Ectodermal cell (in vitro differentiated cells): ENCODE data around the gene UVSSA.

ENCODE experiments used
- H3K27ac ChIP-seq: 2 replicates; pipeline ENCODE4 v1.7.0; 2013; ENCODE audit warnings: mild to moderate bottlenecking, low read depth, low read length; ENCODE audit not compliant: insufficient read depth, poor library complexity, severe bottlenecking
- H3K27me3 ChIP-seq: 2 replicates; pipeline ENCODE4 v1.7.0; 2013; ENCODE audit warnings: mild to moderate bottlenecking, low read length; ENCODE audit not compliant: insufficient read depth, control insufficient read depth, poor library complexity, severe bottlenecking
- H3K36me3 ChIP-seq: one replicate; pipeline ENCODE4 v1.7.0; 2013; ENCODE audit warnings: low read length; ENCODE audit not compliant: control insufficient read depth, insufficient read depth
- H3K4me1 ChIP-seq: one replicate; pipeline ENCODE4 v1.7.0; 2013; ENCODE audit warnings: low read length; ENCODE audit not compliant: control insufficient read depth, insufficient read depth
- H3K4me3 ChIP-seq: 2 replicates; pipeline ENCODE4 v1.7.0; 2013; ENCODE audit warnings: low read depth, low read length, control low read depth; ENCODE audit not compliant: insufficient read depth
- H3K9me3 ChIP-seq: 2 replicates; pipeline ENCODE4 v1.7.0; 2013; ENCODE audit warnings: mild to moderate bottlenecking, low read length, moderate library complexity; ENCODE audit not compliant: control insufficient read depth
- WGBS, 2 experiments: methylation state at CpG; one replicate each; pipeline ENCODE4 v1.1.7; 2013; ENCODE audit warnings: missing lambda C conversion rate in 2 of 2; 5-methylcytosine and 5-hydroxymethylcytosine counted together

Gene UVSSA

GRCh38 chr4:1340181-1340747 lies 6.7 kb upstream of the UVSSA start:
- H3K4me1 ChIP-seq: no peaks in the 10 kb centered on the region
- WGBS, 2 experiments: 92 to 93% methylated on average over 29 of the region's 29 CpGs
- H3K27ac ChIP-seq: no peak overlapping the region
- H3K4me3 ChIP-seq: no peak overlapping the region
- H3K27me3 ChIP-seq: no peaks in the 10 kb centered on the region
- H3K9me3 ChIP-seq: no peaks in the 10 kb centered on the region
- peaks cover 31% of the 10 kb centered on the region for H3K36me3 ChIP-seq

- 96% methylated on average over 20 of the region's 20 CpGs for WGBS, 2 experiments
- Histone ChIP-seq H3K36me3 (peaks cover 31% of the 10 kb centered on the region), H3K4me3 (no peak overlapping the region), H3K27ac (no peak overlapping the region), H3K27me3 (no peaks in the 10 kb centered on the region), H3K4me1 (no peaks in the 10 kb centered on the region), H3K9me3 (no peaks in the 10 kb centered on the region)
These were observed 6.1 kb upstream of the UVSSA start for GRCh38 chr4:1340861-1341260.

GRCh38 chr4:1342003-1342402 lies 5.0 kb upstream of the UVSSA start:
- no peaks in the 10 kb centered on the region for H3K27me3 ChIP-seq
- H3K36me3 ChIP-seq: peaks cover 25% of the 10 kb centered on the region
- H3K27ac ChIP-seq: no peak overlapping the region
- no CpG with 5 or more reads among the region's 1 CpG for WGBS, 2 experiments
- no peaks in the 10 kb centered on the region for H3K4me1 ChIP-seq
- no peak overlapping the region for H3K4me3 ChIP-seq
- H3K9me3 ChIP-seq: no peaks in the 10 kb centered on the region

- Histone ChIP-seq H3K27ac (no peak overlapping the region), H3K4me3 (no peak overlapping the region), H3K27me3 (no peaks in the 10 kb centered on the region), H3K4me1 (no peaks in the 10 kb centered on the region), H3K9me3 (no peaks in the 10 kb centered on the region), H3K36me3 (peaks cover 10% of the 10 kb centered on the region)
- WGBS, 2 experiments: 84 to 85% methylated on average over 12 of the region's 12 CpGs
These were observed 2.3 kb upstream of the UVSSA start for GRCh38 chr4:1344696-1345095.

GRCh38 chr4:1345903-1346780 lies 866 bp upstream of the UVSSA start:
- WGBS, 2 experiments: 1% methylated on average over 76 of the region's 76 CpGs
- Histone ChIP-seq H3K4me1 (no peaks in the 10 kb centered on the region), H3K4me3 (peak overlapping the region; percentile 68), H3K9me3 (no peaks in the 10 kb centered on the region), H3K36me3 (no peaks in the 10 kb centered on the region), H3K27ac (peak overlapping the region; percentile 65), H3K27me3 (no peaks in the 10 kb centered on the region)

- H3K9me3 ChIP-seq: no peaks in the 10 kb centered on the region
- no peaks in the 10 kb centered on the region for H3K4me1 ChIP-seq
- H3K4me3 ChIP-seq: peak overlapping the region; percentile 84
- 1% methylated on average over 43 of the region's 43 CpGs for WGBS, 2 experiments
- peak overlapping the region; percentile 86 for H3K27ac ChIP-seq
- no peaks in the 10 kb centered on the region for H3K27me3 ChIP-seq
- no peaks in the 10 kb centered on the region for H3K36me3 ChIP-seq
These were observed 429 bp downstream of the UVSSA start for GRCh38 chr4:1347410-1347864.

GRCh38 chr4:1348014-1348513 lies 1.1 kb downstream of the UVSSA start:
- Histone ChIP-seq H3K36me3 (no peaks in the 10 kb centered on the region), H3K27ac (no peak overlapping the region), H3K4me1 (no peaks in the 10 kb centered on the region), H3K9me3 (no peaks in the 10 kb centered on the region), H3K4me3 (peak overlapping the region; percentile 84), H3K27me3 (no peaks in the 10 kb centered on the region)
- WGBS, 2 experiments: 88 to 93% methylated on average over 10 to 12 of the region's 12 CpGs

- Histone ChIP-seq H3K9me3 (no peaks in the 10 kb centered on the region), H3K27ac (no peak overlapping the region), H3K4me3 (no peak overlapping the region), H3K36me3 (peaks cover 5% of the 10 kb centered on the region), H3K27me3 (no peaks in the 10 kb centered on the region), H3K4me1 (no peaks in the 10 kb centered on the region)
- 96% methylated on average over 25 of the region's 25 CpGs for WGBS, 2 experiments
These were observed 1.7 kb downstream of the UVSSA start for GRCh38 chr4:1348746-1349145.

GRCh38 chr4:1349359-1350168 lies 2.6 kb downstream of the UVSSA start:
- no peaks in the 10 kb centered on the region for H3K9me3 ChIP-seq
- H3K27ac ChIP-seq: no peak overlapping the region
- H3K36me3 ChIP-seq: peaks cover 5% of the 10 kb centered on the region
- WGBS, 2 experiments: 95 to 96% methylated on average over 29 of the region's 29 CpGs
- H3K4me3 ChIP-seq: no peak overlapping the region
- no peaks in the 10 kb centered on the region for H3K27me3 ChIP-seq
- no peaks in the 10 kb centered on the region for H3K4me1 ChIP-seq

GRCh38 chr4:1350169-1350520 lies 3.1 kb downstream of the UVSSA start:
- Histone ChIP-seq H3K27ac (no peak overlapping the region), H3K36me3 (peaks cover 5% of the 10 kb centered on the region), H3K27me3 (no peaks in the 10 kb centered on the region), H3K4me3 (no peak overlapping the region), H3K4me1 (no peaks in the 10 kb centered on the region), H3K9me3 (no peaks in the 10 kb centered on the region)
- WGBS, 2 experiments: 93 to 94% methylated on average over 5 of the region's 5 CpGs
